Natural killer cell (primary cell): Measurements from ENCODE around the gene DHRS4. TPM values are rescaled to one million over a fixed set of nuclear protein-coding genes. Genes with fewer than 3 reads are reported as not detected.
"Not testable (repeated sequence)": the region's sequence is repeated elsewhere in the genome, so short reads cannot be mapped to it uniquely, and the experiment has no call there.

Source experiments
- ATAC-seq, 3 donors: fragments of 150-1000 bp in 2 of 3; fragments of 200-7000 bp in 1 of 3; cut with Tn5 transposase; 1 replicate in 1 of 3; 2 replicates in 2 of 3; pipeline ENCODE4 v1.10.0; 2021; ENCODE audit warnings: mild to moderate bottlenecking in 2 of 3, moderate library complexity in 2 of 3
- DNase-seq, 2 donors: peaks; one replicate each; pipeline versions ENCODE4 v3.0.0 to v3.0.0-alpha.2; 2013 to 2021; ENCODE audit warnings: mixed read lengths in 1 of 2
- H3K27ac ChIP-seq: one replicate; pipeline ENCODE4 v1.5.1; 2013; ENCODE audit warnings: mild to moderate bottlenecking, low read length
- H3K27me3 ChIP-seq: one replicate; pipeline ENCODE4 v1.6.1; 2013; ENCODE audit warnings: low read length; ENCODE audit not compliant: control insufficient read depth, insufficient read depth
- H3K36me3 ChIP-seq: one replicate; pipeline ENCODE4 v1.6.1; 2013; ENCODE audit warnings: low read length; ENCODE audit not compliant: control insufficient read depth, insufficient read depth
- H3K4me1 ChIP-seq: one replicate; pipeline ENCODE4 v1.6.1; 2013; ENCODE audit warnings: low read length; ENCODE audit not compliant: control insufficient read depth, insufficient read depth
- H3K4me3 ChIP-seq: one replicate; pipeline ENCODE4 v1.5.1; 2013; ENCODE audit warnings: low read length
- H3K9me3 ChIP-seq: one replicate; pipeline ENCODE4 v1.6.1; 2013; ENCODE audit warnings: low read length; ENCODE audit not compliant: control insufficient read depth, insufficient read depth
- H3K27ac Mint-ChIP-seq, 2 donors: one replicate each; pipeline ENCODE4 v1.8.0; 2022; ENCODE audit warnings: mild to moderate bottlenecking in 2 of 2, mixed read lengths in 2 of 2, moderate library complexity in 1 of 2
- H3K27me3 Mint-ChIP-seq, 2 donors: one replicate each; pipeline ENCODE4 v1.8.0; 2022; ENCODE audit warnings: low read depth in 2 of 2, mixed read lengths in 2 of 2
- H3K36me3 Mint-ChIP-seq: one replicate; pipeline ENCODE4 v1.8.0; 2022; ENCODE audit warnings: mixed read lengths
- H3K4me1 Mint-ChIP-seq, 2 donors: one replicate each; pipeline ENCODE4 v1.8.0; 2022; ENCODE audit warnings: mixed read lengths in 2 of 2
- H3K4me3 Mint-ChIP-seq: one replicate; pipeline ENCODE4 v1.8.0; 2022; ENCODE audit warnings: mild to moderate bottlenecking, moderate library complexity, mixed read lengths
- H3K9me3 Mint-ChIP-seq, 2 donors: one replicate each; pipeline ENCODE4 v1.8.0; 2022; ENCODE audit warnings: mixed read lengths in 2 of 2
- CTCF ChIP-seq: fragments of 200-600 bp; IDR thresholded peaks from one replicate; pipeline ENCODE4 v1.8.0; 2022; ENCODE audit warnings: antibody characterized with exemption
- WGBS: methylation state at CpG from one replicate; pipeline ENCODE4 v1.1.7; 2013; ENCODE audit warnings: missing lambda C conversion rate; ENCODE audit not compliant: insufficient coverage; 5-methylcytosine and 5-hydroxymethylcytosine counted together
- intact Hi-C: fragments of 100-400 bp; cut with micrococcal nuclease; formaldehyde crosslinking; loops from one replicate; pipeline ENCODE4 v1.14.2; 2022
- total RNA-seq, 4 donors: library from RNA; stranded (reverse); fragments of 120-200 nt in 1 of 4; gene quantifications; one replicate each; pipeline versions ENCODE4 v1.2.3 to v1.2.4, GENCODE V29; 2013 to 2022

The DHRS4 gene
- total RNA-seq, 3 donors from 2014 or later (not counting 1 experiment from before 2014, with no cell fraction given) = 7.5 to 10.1 (median 9.9) TPM

- Histone ChIP-seq H3K27me3 (no peaks in the 10 kb centered on the region), H3K4me3 (no peak overlapping the region), H3K27ac (no peak overlapping the region), H3K9me3 (no peaks in the 10 kb centered on the region), H3K4me1 (no peaks in the 10 kb centered on the region), H3K36me3 (peaks cover 7% of the 10 kb centered on the region)
- ATAC-seq (no peak), DNase-seq (no peak)
- no peaks in the 10 kb centered on the region for H3K36me3 Mint-ChIP-seq
- H3K27ac Mint-ChIP-seq = no peak overlapping the region
- no peaks in the 10 kb centered on the region for H3K9me3 Mint-ChIP-seq
- peaks cover 14 to 26% of the 10 kb centered on the region in 2 donors for H3K4me1 Mint-ChIP-seq
- WGBS = 93% methylated on average over 7 of the region's 7 CpGs
- TF ChIP-seq CTCF = no peak
- no peaks in the 10 kb centered on the region for H3K27me3 Mint-ChIP-seq
- intact Hi-C loops = no loop called here
- H3K4me3 Mint-ChIP-seq = no peak overlapping the region
Observed at GRCh38 chr14:23942587-23942986, 11.0 kb upstream of the DHRS4 start.

GRCh38 chr14:23949069-23949468 lies 4.5 kb upstream of the DHRS4 start:
- peaks cover 32 to 40% of the 10 kb centered on the region in 2 donors for H3K4me1 Mint-ChIP-seq
- H3K4me3 Mint-ChIP-seq, H3K27me3 ChIP-seq, intact Hi-C loops, H3K4me3 ChIP-seq, H3K27me3 Mint-ChIP-seq, H3K36me3 Mint-ChIP-seq, H3K27ac Mint-ChIP-seq, ATAC-seq, H3K36me3 ChIP-seq, H3K9me3 Mint-ChIP-seq, H3K27ac ChIP-seq, H3K9me3 ChIP-seq, DNase-seq: not testable (repeated sequence)
- H3K4me1 ChIP-seq = peaks cover 15% of the 10 kb centered on the region
- WGBS = 100% methylated on average over 1 of the region's 2 CpGs

GRCh38 chr14:23950411-23951135 lies 3.0 kb upstream of the DHRS4 start:
- Histone ChIP-seq H3K36me3 (no peaks in the 10 kb centered on the region), H3K27me3 (no peaks in the 10 kb centered on the region), H3K4me1 (peaks cover 21% of the 10 kb centered on the region), H3K27ac (no peak overlapping the region), H3K4me3 (no peak overlapping the region), H3K9me3 (peaks cover 5% of the 10 kb centered on the region)
- Mint-ChIP-seq H3K4me1 (peaks cover 37 to 45% of the 10 kb centered on the region in 2 donors), H3K27ac (no peak overlapping the region), H3K4me3 (no peak overlapping the region), H3K9me3 (no peaks in the 10 kb centered on the region), H3K27me3 (no peaks in the 10 kb centered on the region), H3K36me3 (no peaks in the 10 kb centered on the region)
- WGBS = 95% methylated on average over 6 of the region's 6 CpGs
- ATAC-seq (no peak), DNase-seq (no peak)
- TF ChIP-seq CTCF = no peak
- intact Hi-C loops = no loop called here

- H3K27me3 Mint-ChIP-seq, H3K9me3 Mint-ChIP-seq, intact Hi-C loops, ATAC-seq, H3K27ac Mint-ChIP-seq, H3K9me3 ChIP-seq, H3K36me3 ChIP-seq, H3K4me3 Mint-ChIP-seq, H3K4me3 ChIP-seq, H3K27me3 ChIP-seq, H3K36me3 Mint-ChIP-seq, DNase-seq, H3K27ac ChIP-seq: not testable (repeated sequence)
- WGBS = 100% methylated on average over 2 of the region's 3 CpGs
- H3K4me1 Mint-ChIP-seq = peaks cover 36 to 42% of the 10 kb centered on the region in 2 donors
- peaks cover 21% of the 10 kb centered on the region for H3K4me1 ChIP-seq
Observed at GRCh38 chr14:23951136-23951466, 2.5 kb upstream of the DHRS4 start.
